ENCODE measurements around the gene CSF2. TPM values are rescaled to one million over a fixed set of nuclear protein-coding genes. Genes with fewer than 3 reads are reported as not detected.
"Not testable (repeated sequence)": the region's sequence is repeated elsewhere in the genome, so short reads cannot be mapped to it uniquely, and the experiment has no call there.

The CSF2 gene
- polyA plus RNA-seq, 1 donor (not counting 4 experiments of a cell fraction or from before 2014, with no cell fraction given): 7.2 TPM

- H3K4me1 ChIP-seq (ENCODE audit: control insufficient read depth, extremely low read depth, insufficient read depth, low read length); H3K36me3 ChIP-seq (ENCODE audit: control insufficient read depth in 2 of 2, extremely low read depth in 1 of 2, insufficient read depth in 2 of 2, low read length in 2 of 2); H3K79me2 ChIP-seq (ENCODE audit: control insufficient read depth, insufficient read depth, low read length); dilution Hi-C loops (cut with MboI; ENCODE audit: extremely low pct_ligation_motif_present, low sequenced_read_pairs); FAIRE-seq; H3K27me3 ChIP-seq (ENCODE audit: control insufficient read depth, extremely low read depth, insufficient read depth, low read length); H4K20me1 ChIP-seq (ENCODE audit: control insufficient read depth, extremely low read depth, insufficient read depth, low read length); H3K4me2 ChIP-seq (ENCODE audit: control insufficient read depth, extremely low read depth, insufficient read depth, low read depth, low read length); H3K9ac ChIP-seq (ENCODE audit: control insufficient read depth, extremely low read depth, insufficient read depth, low read length); H3K9me1 ChIP-seq (ENCODE audit: control insufficient read depth, extremely low read depth, insufficient read depth, low read length); H2AFZ ChIP-seq (ENCODE audit: control insufficient read depth, low read length); H3K9me3 ChIP-seq (ENCODE audit: control insufficient read depth, low read depth, low read length); H3K27ac ChIP-seq (ENCODE audit: control insufficient read depth, insufficient read depth, low read length); H3K4me3 ChIP-seq (ENCODE audit: control insufficient read depth in 2 of 3, extremely low read depth in 1 of 3, insufficient read depth in 2 of 3, low read depth in 1 of 3, low read length in 3 of 3); DNase-seq (ENCODE audit: low read depth, low spot score): not testable (repeated sequence)
Measured at GRCh38 chr5:132123578-132123977, 50.0 kb downstream of the CSF2 start.

Small RNA genes lying within 50 kb of the gene (small RNA-seq; reads per million reads assigned to genes)
- 0 reads per million in 3 experiments for gene RF00285 (ENCODE audit: insufficient read length in 3 of 3, low read depth in 3 of 3, low replicate concordance in 1 of 3)

Other genes starting within 250 kb of the CSF2 start
- not detected in 3 replicates for gene MEIKIN, start 128.1 kb upstream of the CSF2 start, polyA plus RNA-seq
- gene ACSL6, start 62.1 kb upstream of the CSF2 start, polyA plus RNA-seq: 0.18 to 0.22 TPM (median 0.18 TPM) in 3 replicates
- not detected in 3 replicates for gene IL3, start 13.1 kb upstream of the CSF2 start, polyA plus RNA-seq
- 93.6 to 158 TPM (median 112 TPM) in 3 replicates for gene P4HA2, start 154.1 kb downstream of the CSF2 start, polyA plus RNA-seq
- 38.3 to 81.8 TPM (median 79.3 TPM) in 3 replicates for gene PDLIM4, start 183.9 kb downstream of the CSF2 start, polyA plus RNA-seq
- 1.00 to 1.5 TPM (median 1.4 TPM) in 3 replicates for gene SLC22A4, start 220.6 kb downstream of the CSF2 start, polyA plus RNA-seq

All from keratinocyte (primary cell).